SK-N-SH (cell line): ENCODE measurements around the gene RARS1. TPM values are rescaled to one million over a fixed set of nuclear protein-coding genes. Genes with fewer than 3 reads are reported as not detected.

ENCODE experiments used
- CTCF ChIA-PET: fragments of 300-600, 350-600 bp; formaldehyde crosslinking; extraction: SDS; loops from one replicate; lab custom pipeline; 2021; lab: Yijun Ruan, JAX
- POLR2A ChIA-PET: fragments of 350-600 bp; sonication (Branson Sonifier 250); formaldehyde crosslinking; extraction: SDS; loops from one replicate; lab custom pipeline; 2020; ENCODE audit warnings: antibody characterized with exemption, inconsistent platforms; lab: Yijun Ruan, JAX
- DNase-seq: peaks from one replicate; pipeline ENCODE4 v3.0.0; 2012
- H2AFZ ChIP-seq: fragments of 200-600 bp; sonication (generic); 2 replicates; pipeline ENCODE4 v1.8.1; 2016; ENCODE audit warnings: antibody characterized with exemption, mild to moderate bottlenecking, low read depth
- H3F3A ChIP-seq: fragments of 200-600 bp; sonication (generic); replicated peaks from 2 replicates; pipeline ENCODE3; 2016; ENCODE audit warnings: antibody characterized with exemption, mild to moderate bottlenecking; ENCODE audit not compliant: insufficient read depth
- H3K27ac ChIP-seq, 2 experiments: fragments of 200-500 bp in 1 of 2; fragments of 200-600 bp in 1 of 2; sonication (Bioruptor generic) in 1 of 2; sonication (generic), shearing (Covaris generic) in 1 of 2; 2 replicates each; pipeline versions ENCODE4 v1.5.1 to v1.6.1; 2014 to 2016; ENCODE audit warnings: low read depth in 2 of 2, inconsistent platforms in 1 of 2, low read length in 1 of 2, mild to moderate bottlenecking in 1 of 2, mixed read lengths in 1 of 2
- H3K27me3 ChIP-seq: fragments of 200-600 bp; sonication (generic), shearing (Covaris generic); 2 replicates; pipeline ENCODE4 v1.6.1; 2016; ENCODE audit warnings: mixed run types; ENCODE audit not compliant: insufficient read depth
- H3K36me3 ChIP-seq, 2 experiments: fragments of 200-500 bp in 1 of 2; fragments of 200-600 bp in 1 of 2; sonication (Bioruptor generic) in 1 of 2; sonication (generic) in 1 of 2; replicated peaks in 1 of 2; 2 replicates each; pipeline versions ENCODE3 to v1.5.1; 2014 to 2016; ENCODE audit warnings: low read length in 1 of 2, mild to moderate bottlenecking in 1 of 2; ENCODE audit not compliant: insufficient read depth in 2 of 2, control insufficient read depth in 1 of 2
- H3K4me1 ChIP-seq, 2 experiments: fragments of 200-500 bp in 1 of 2; fragments of 200-600 bp in 1 of 2; sonication (Bioruptor generic) in 1 of 2; sonication (generic), shearing (Covaris generic) in 1 of 2; 2 replicates each; pipeline versions ENCODE4 v1.5.1 to v1.6.1; 2014 to 2016; ENCODE audit warnings: low read depth in 1 of 2, low read length in 1 of 2, mixed run types in 1 of 2; ENCODE audit not compliant: insufficient read depth in 2 of 2, control insufficient read depth in 1 of 2
- H3K4me2 ChIP-seq: fragments of 200-600 bp; sonication (generic), shearing (Covaris generic); 2 replicates; pipeline ENCODE4 v1.6.1; 2017; ENCODE audit warnings: mixed run types
- H3K4me3 ChIP-seq, 2 experiments: fragments of 200-500 bp in 1 of 2; fragments of 200-600 bp in 1 of 2; sonication (Bioruptor generic) in 1 of 2; sonication (generic), shearing (Covaris generic) in 1 of 2; 2 replicates each; pipeline versions ENCODE4 v1.5.1 to v1.8.1; 2014 to 2016; ENCODE audit warnings: low read depth in 2 of 2, inconsistent platforms in 1 of 2, low read length in 1 of 2, mild to moderate bottlenecking in 1 of 2, mixed read lengths in 1 of 2, moderate library complexity in 1 of 2
- H3K79me2 ChIP-seq: fragments of 200-600 bp; sonication (generic); 2 replicates; pipeline ENCODE4 v1.8.1; 2017; ENCODE audit warnings: mild to moderate bottlenecking; ENCODE audit not compliant: insufficient read depth
- H3K9ac ChIP-seq: fragments of 200-600 bp; sonication (generic); 2 replicates; pipeline ENCODE4 v1.6.1; 2017; ENCODE audit warnings: mixed run types
- H3K9me2 ChIP-seq: fragments of 200-600 bp; sonication (generic); 2 replicates; pipeline ENCODE4 v1.6.1; 2017; ENCODE audit warnings: mixed run types
- H3K9me3 ChIP-seq: fragments of 200-600 bp; sonication (generic); 2 replicates; pipeline ENCODE4 v1.6.1; 2017; ENCODE audit warnings: mixed run types, mild to moderate bottlenecking, moderate library complexity
- H4K20me1 ChIP-seq: fragments of 200-600 bp; sonication (generic); 2 replicates; pipeline ENCODE4 v1.6.1; 2017; ENCODE audit warnings: mild to moderate bottlenecking, mixed run types; ENCODE audit not compliant: insufficient read depth
- ELF1 ChIP-seq: IDR thresholded peaks from 2 replicates; pipeline ENCODE4 v1.4.0; 2012
- EP300 ChIP-seq, 2 experiments: IDR thresholded peaks; 2 replicates each; pipeline versions ENCODE4 v1.4.0 to v1.6.1; 2012; ENCODE audit warnings: borderline replicate concordance in 1 of 2, low read depth in 1 of 2, low read length in 1 of 2
- EZH2phosphoT487 ChIP-seq: fragments of 200-600 bp; sonication (generic); IDR thresholded peaks from 2 replicates; pipeline ENCODE4 v1.6.1; 2017; ENCODE audit warnings: low read depth, mixed run types, mild to moderate bottlenecking, antibody characterized with exemption, moderate library complexity, borderline replicate concordance
- FOSL2 ChIP-seq: IDR thresholded peaks from 2 replicates; pipeline ENCODE4 v1.4.0; 2012; ENCODE audit warnings: low read depth, mild to moderate bottlenecking, moderate library complexity, borderline replicate concordance
- FOXJ3 ChIP-seq: sonication (generic); formaldehyde crosslinking; IDR thresholded peaks from 2 replicates; pipeline ENCODE4 v1.5.1; 2020; ENCODE audit warnings: mild to moderate bottlenecking, missing genetic modification reagents
- FOXM1 ChIP-seq: IDR thresholded peaks from 2 replicates; pipeline ENCODE4 v1.4.0; 2012; ENCODE audit warnings: low read depth, mild to moderate bottlenecking
- GABPA ChIP-seq: IDR thresholded peaks from 2 replicates; pipeline ENCODE4 v1.4.0; 2012; ENCODE audit warnings: low read depth, mild to moderate bottlenecking
- JUND ChIP-seq: IDR thresholded peaks from 2 replicates; pipeline ENCODE4 v1.4.0; 2012
- MAX ChIP-seq: IDR thresholded peaks from 2 replicates; pipeline ENCODE4 v1.4.0; 2012; ENCODE audit warnings: low read depth
- MEF2A ChIP-seq: IDR thresholded peaks from 2 replicates; pipeline ENCODE4 v1.4.0; 2012; ENCODE audit warnings: low read depth, borderline replicate concordance
- MXI1 ChIP-seq: IDR thresholded peaks from 2 replicates; pipeline ENCODE4 v1.6.1; 2012; ENCODE audit warnings: mild to moderate bottlenecking, low read depth, low read length, improper control_type of control experiment
- NRF1 ChIP-seq: IDR thresholded peaks from 2 replicates; pipeline ENCODE4 v1.6.1; 2012; ENCODE audit warnings: low read depth, mild to moderate bottlenecking, low read length
- RAD21 ChIP-seq: IDR thresholded peaks from 2 replicates; pipeline ENCODE4 v1.6.1; 2012; ENCODE audit warnings: mild to moderate bottlenecking, low read length
- RCOR1 ChIP-seq: fragments of 150-350 bp; IDR thresholded peaks from 2 replicates; pipeline ENCODE4 v1.6.1; 2017; ENCODE audit warnings: antibody characterized with exemption, low read length
- RFX5 ChIP-seq: IDR thresholded peaks from 2 replicates; pipeline ENCODE4 v1.6.1; 2012; ENCODE audit warnings: mild to moderate bottlenecking, improper control_type of control experiment, low read length
- SIN3A ChIP-seq: IDR thresholded peaks from 2 replicates; pipeline ENCODE4 v1.6.1; 2012; ENCODE audit warnings: low read depth, mild to moderate bottlenecking, low read length, moderate library complexity, borderline replicate concordance
- SMC3 ChIP-seq: IDR thresholded peaks from 2 replicates; pipeline ENCODE4 v1.6.1; 2012; ENCODE audit warnings: low read depth, low read length, improper control_type of control experiment
- TAF1 ChIP-seq: IDR thresholded peaks from 2 replicates; pipeline ENCODE4 v1.6.1; 2012; ENCODE audit warnings: low read depth, mild to moderate bottlenecking, low read length, moderate library complexity, borderline replicate concordance
- TEAD4 ChIP-seq: IDR thresholded peaks from 2 replicates; pipeline ENCODE4 v1.4.0; 2012; ENCODE audit warnings: mild to moderate bottlenecking, borderline replicate concordance; ENCODE audit not compliant: insufficient read depth
- USF1 ChIP-seq: IDR thresholded peaks from 2 replicates; pipeline ENCODE4 v1.4.0; 2012; ENCODE audit warnings: low read depth, borderline replicate concordance
- YY1 ChIP-seq: IDR thresholded peaks from 2 replicates; pipeline ENCODE4 v1.4.0; 2012; ENCODE audit warnings: low read depth, mild to moderate bottlenecking
- ZBTB33 ChIP-seq: IDR thresholded peaks from 2 replicates; pipeline ENCODE4 v1.4.0; 2012; ENCODE audit warnings: low read depth, borderline replicate concordance
- WGBS: methylation state at CpG from one replicate; pipeline ENCODE4 v1.1.6; 2017; ENCODE audit warnings: low lambda C conversion rate; 5-methylcytosine and 5-hydroxymethylcytosine counted together
- polyA plus RNA-seq, 3 experiments: library from polyadenylated mRNA; depleted of rRNA; stranded (reverse); fragments of >200 nt; gene quantifications; 2 replicates each; pipeline ENCODE4 v1.2.3, GENCODE V29; 2012

Gene RARS1
- polyA plus RNA-seq, 1 of the 3 experiments (the other 2 are of a cell fraction), result 53.5 TPM

- Histone ChIP-seq H3K27ac (no peak overlapping the region), H3K4me1 (no peaks in the 10 kb centered on the region), H4K20me1 (no peaks in the 10 kb centered on the region), H3K79me2 (peaks cover 22% of the 10 kb centered on the region), H3K4me2 (no peak overlapping the region), H3F3A (peaks cover 23% of the 10 kb centered on the region), H3K27me3 (no peaks in the 10 kb centered on the region), H3K9me3 (no peaks in the 10 kb centered on the region), H3K9me2 (no peaks in the 10 kb centered on the region), H3K4me3 (no peak overlapping the region), H3K36me3 (peaks cover 69 to 87% of the 10 kb centered on the region in 2 experiments), H3K9ac (no peak overlapping the region), H2AFZ (no peak overlapping the region)
- ChIA-PET POLR2A (no interaction called here), CTCF (no interaction called here)
- 93% methylated on average over 7 of the region's 7 CpGs for WGBS
- TF ChIP-seq USF1, result no peak
- TF ChIP-seq NRF1, result no peak
- TF ChIP-seq EZH2phosphoT487, result no peak
- no peak for TF ChIP-seq MXI1
- no peak for DNase-seq
These were observed 16.4 kb downstream of the RARS1 start for GRCh38 chr5:168502563-168503237.

- peaks cover 8% of the 10 kb centered on the region; the same call in 1 of the 2 replicates for H3K79me2 ChIP-seq
- peaks cover 14% of the 10 kb centered on the region for H3F3A ChIP-seq
- no peak overlapping the region for H3K9ac ChIP-seq
- CTCF ChIA-PET, result interaction anchor here (0.6 kb wide), 1 partner anchor 1855 kb away, joined by 3 read pairs; no protein-coding TSS in a partner anchor
- H3K27me3 ChIP-seq, result no peaks in the 10 kb centered on the region
- 97% methylated on average over 2 of the region's 2 CpGs for WGBS
- H4K20me1 ChIP-seq, result no peaks in the 10 kb centered on the region
- no peak overlapping the region for H2AFZ ChIP-seq
- POLR2A ChIA-PET, result no interaction called here
- H3K9me3 ChIP-seq, result peaks cover 14% of the 10 kb centered on the region
- H3K36me3 ChIP-seq, result peaks cover 93 to 100% of the 10 kb centered on the region in 2 experiments
- no peak for DNase-seq
- TF ChIP-seq ELF1 (no peak), FOSL2 (no peak), TEAD4 (no peak), JUND (no peak), TAF1 (no peak), RFX5 (no peak), YY1 (no peak), FOXM1 (no peak), MAX (no peak), SIN3A (no peak), RAD21 (no peak), SMC3 (no peak), EP300 (IDR thresholded peaks at IDR 0.05; ENCODE audit: borderline replicate concordance in 1 of 2, low read depth in 1 of 2, low read length in 1 of 2) (no peak), MEF2A (no peak), GABPA (no peak), ZBTB33 (no peak), FOXJ3 (no peak), RCOR1 (no peak)
- no peaks in the 10 kb centered on the region for H3K4me1 ChIP-seq
- H3K9me2 ChIP-seq, result no peaks in the 10 kb centered on the region
- no peak overlapping the region for H3K4me3 ChIP-seq
- H3K4me2 ChIP-seq, result no peak overlapping the region
- H3K27ac ChIP-seq, result no peak overlapping the region
These were observed 27.7 kb downstream of the RARS1 start for GRCh38 chr5:168513861-168514428.
